K562 (cell line): ENCODE measurements around the gene OGFR. TPM values are rescaled to one million over a fixed set of nuclear protein-coding genes. Genes with fewer than 3 reads are reported as not detected.

ENCODE experiments used
- ASH1L ChIP-seq: fragments of 450-650 bp; IDR thresholded peaks from 2 replicates; pipeline ENCODE4 v1.6.1; 2018; ENCODE audit warnings: borderline replicate concordance, mild to moderate bottlenecking, low read depth; ENCODE audit not compliant: partially characterized antibody
- ATF4 ChIP-seq: fragments of 450-650 bp; formaldehyde crosslinking; IDR thresholded peaks from 2 replicates; pipeline ENCODE4 v1.4.0; 2022; ENCODE audit warnings: mild to moderate bottlenecking, moderate library complexity
- CBFA2T3 ChIP-seq: fragments of 450-650 bp; IDR thresholded peaks from 2 replicates; pipeline ENCODE4 v1.6.1; 2017
- ESRRB ChIP-seq: fragments of 250-450 bp; sonication (Bioruptor Pico); IDR thresholded peaks from 2 replicates; pipeline ENCODE4 v1.5.0; 2020; ENCODE audit warnings: mild to moderate bottlenecking, moderate library complexity, borderline replicate concordance
- FOSL1 ChIP-seq: fragments of 200-800 bp; sonication (Bioruptor generic); conservative IDR thresholded peaks from 2 replicates; pipeline ENCODE4 v1.6.1; 2016; ENCODE audit warnings: missing genetic modification characterization, missing compliant biosample characterization
- HBP1 ChIP-seq: fragments of 450-650 bp; formaldehyde crosslinking; IDR thresholded peaks from 2 replicates; pipeline ENCODE4 v1.4.0; 2022; ENCODE audit warnings: missing genetic modification characterization
- LEF1 ChIP-seq: fragments of 450-650 bp; IDR thresholded peaks from 2 replicates; pipeline ENCODE4 v1.6.1; 2016; ENCODE audit warnings: mild to moderate bottlenecking
- MECOM ChIP-seq: fragments of 250-450 bp; sonication (Bioruptor Pico); IDR thresholded peaks from 2 replicates; pipeline ENCODE4 v1.8.0; 2022; ENCODE audit warnings: inconsistent platforms
- NR2F6 ChIP-seq: fragments of 450-650 bp; formaldehyde crosslinking; IDR thresholded peaks from 2 replicates; pipeline ENCODE4 v1.4.0; 2020; ENCODE audit warnings: mild to moderate bottlenecking
- POLR2B ChIP-seq: fragments of 450-650 bp; IDR thresholded peaks from 2 replicates; pipeline ENCODE4 v1.6.1; 2018; ENCODE audit warnings: low read depth; ENCODE audit not compliant: partially characterized antibody
- SNIP1 ChIP-seq: fragments of 450-650 bp; IDR thresholded peaks from 2 replicates; pipeline ENCODE4 v1.7.1; 2017; ENCODE audit warnings: low read depth, mild to moderate bottlenecking
- TCFL5 ChIP-seq: fragments of 250-450 bp; sonication (Bioruptor Pico); conservative IDR thresholded peaks from 2 replicates; pipeline ENCODE4 v1.6.1; 2021; ENCODE audit warnings: mild to moderate bottlenecking, moderate library complexity, matching md5 sums
- ZKSCAN8 ChIP-seq: fragments of 200-800 bp; sonication (Bioruptor generic); IDR thresholded peaks from 2 replicates; pipeline ENCODE4 v1.6.1; 2016; ENCODE audit warnings: missing genetic modification characterization, missing compliant biosample characterization
- ZNF274 ChIP-seq: IDR thresholded peaks from 2 replicates; pipeline ENCODE4 v1.6.1; 2011; ENCODE audit warnings: low read depth, mild to moderate bottlenecking, low read length, moderate library complexity, borderline replicate concordance
- ZNF280B ChIP-seq: fragments of 250-450 bp; sonication (Bioruptor Pico); IDR thresholded peaks from 2 replicates; pipeline ENCODE4 v1.5.1; 2021; ENCODE audit warnings: mild to moderate bottlenecking
- ZNF592 ChIP-seq: fragments of 450-650 bp; IDR thresholded peaks from 2 replicates; pipeline ENCODE4 v1.6.1; 2017; ENCODE audit warnings: antibody characterized with exemption, mild to moderate bottlenecking
- ZNF696 ChIP-seq: fragments of 250-450 bp; sonication (Bioruptor Pico); conservative IDR thresholded peaks from 2 replicates; pipeline ENCODE4 v1.4.0; 2020; ENCODE audit warnings: mild to moderate bottlenecking, moderate library complexity
- ZZZ3 ChIP-seq: fragments of 450-650 bp; IDR thresholded peaks from 2 replicates; pipeline ENCODE4 v1.6.1; 2016; ENCODE audit warnings: antibody characterized with exemption, mild to moderate bottlenecking, moderate library complexity
- polyA plus RNA-seq, 8 experiments: library from polyadenylated mRNA; depleted of rRNA in 4 of 8; stranded (reverse) in 5 of 8; unstranded in 3 of 8; fragments of >200 nt; fragmentation: Nextera tagmentation in 2 of 8; fragmentation: Illumina TruSeq in 1 of 8; extraction: Ambion mirVana in 2 of 8; extraction: Trizol in 1 of 8; gene quantifications; 2 replicates each; pipeline versions ENCODE4 v1.2.1 to v1.2.3, GENCODE V29; 2011 to 2014; ENCODE audit warnings: inconsistent platforms in 1 of 8, missing spikeins in 1 of 8
- total RNA-seq, 7 experiments: library from RNA; depleted of rRNA in 6 of 7; stranded (reverse); fragments of >200 nt in 6 of 7; fragmentation: Illumina TruSeq in 2 of 7; extraction: Trizol in 2 of 7; gene quantifications; 2 replicates each; pipeline versions ENCODE4 v1.2.1 to v1.2.3, GENCODE V29; 2011 to 2021; ENCODE audit warnings: low replicate concordance in 1 of 7
- TF ChIP-seq, protein P1 (sequence below): fragments of 250-450 bp; sonication (Bioruptor Pico); IDR thresholded peaks from 2 replicates; pipeline ENCODE4 v1.8.0; 2022; ENCODE audit warnings: moderate library complexity, mild to moderate bottlenecking, inconsistent platforms

Gene OGFR
- total and polyA plus RNA-seq, 9 of the 15 experiments (the other 6 are each of a cell fraction or from before 2014, with no cell fraction given): 0.39 to 56.3 (median 17.5) TPM

DNA sequence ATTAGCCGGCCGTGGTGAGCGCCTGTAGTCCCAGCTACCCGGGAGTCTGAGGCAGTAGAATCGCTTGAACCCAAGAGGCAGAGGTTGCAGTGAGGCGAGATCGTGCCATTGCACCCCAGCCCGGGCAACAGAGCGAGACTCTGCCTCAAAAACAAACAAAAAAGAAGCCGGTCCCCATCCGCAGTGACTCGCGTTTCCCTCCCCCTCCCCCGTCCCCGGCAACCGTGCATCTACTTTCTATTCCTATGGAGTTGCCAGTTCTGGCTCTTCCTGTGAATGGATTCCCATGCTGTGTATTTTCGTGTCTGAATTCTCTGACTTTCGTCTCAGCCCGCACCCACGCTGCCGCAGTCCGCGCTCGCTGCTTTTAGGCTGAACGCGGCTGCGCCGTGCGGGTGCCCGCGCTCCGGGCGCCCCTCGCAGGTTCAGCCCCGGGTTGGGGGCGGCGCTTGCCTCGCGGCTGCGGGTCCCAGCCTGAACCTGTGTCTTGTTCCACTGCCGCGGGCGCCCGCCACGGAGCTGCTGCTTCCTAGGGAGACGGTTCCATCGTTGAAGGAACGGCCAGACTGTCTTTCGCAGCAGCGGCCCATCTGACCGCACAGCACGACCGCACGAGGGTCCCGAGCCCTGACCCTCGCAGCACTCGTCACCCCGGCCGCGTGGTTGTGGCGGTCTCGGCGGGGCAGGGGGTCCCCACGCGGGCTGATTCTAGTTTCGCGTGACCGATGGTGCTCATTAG lies 9.4 kb upstream of the OGFR start (continued):
- TF ChIP-seq ASH1L (no peak), POLR2B (no peak), ZZZ3 (no peak), FOSL1 (tag) (no peak), ATF4 (CRISPR knock-in tag) (no peak), HBP1 (CRISPR knock-in tag) (no peak), CBFA2T3 (peak; percentile 14; the same call in 1 of the 2 replicates), ZNF592 (peak; percentile 59), TCFL5 (CRISPR knock-in tag) (no peak), ZNF274 (no peak), ZNF696 (CRISPR knock-in tag) (no peak), MECOM (CRISPR knock-in tag) (no peak), LEF1 (no peak), ZNF280B (CRISPR knock-in tag) (no peak), ZKSCAN8 (CRISPR knock-in tag) (no peak), ESRRB (CRISPR knock-in tag) (no peak), SNIP1 (no peak), NR2F6 (CRISPR knock-in tag) (no peak)
- TF ChIP-seq, protein P1, sequence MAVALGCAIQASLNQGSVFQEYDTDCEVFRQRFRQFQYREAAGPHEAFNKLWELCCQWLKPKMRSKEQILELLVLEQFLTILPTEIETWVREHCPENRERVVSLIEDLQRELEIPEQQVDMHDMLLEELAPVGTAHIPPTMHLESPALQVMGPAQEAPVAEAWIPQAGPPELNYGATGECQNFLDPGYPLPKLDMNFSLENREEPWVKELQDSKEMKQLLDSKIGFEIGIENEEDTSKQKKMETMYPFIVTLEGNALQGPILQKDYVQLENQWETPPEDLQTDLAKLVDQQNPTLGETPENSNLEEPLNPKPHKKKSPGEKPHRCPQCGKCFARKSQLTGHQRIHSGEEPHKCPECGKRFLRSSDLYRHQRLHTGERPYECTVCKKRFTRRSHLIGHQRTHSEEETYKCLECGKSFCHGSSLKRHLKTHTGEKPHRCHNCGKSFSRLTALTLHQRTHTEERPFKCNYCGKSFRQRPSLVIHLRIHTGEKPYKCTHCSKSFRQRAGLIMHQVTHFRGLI: no peak
